ENCODE results near the gene EZR. TPM values are rescaled to one million over a fixed set of nuclear protein-coding genes. Genes with fewer than 3 reads are reported as not detected.

Gene EZR
- total RNA-seq, 4 donors from 2014 or later: 208 to 339 (median 285) TPM

DNA sequence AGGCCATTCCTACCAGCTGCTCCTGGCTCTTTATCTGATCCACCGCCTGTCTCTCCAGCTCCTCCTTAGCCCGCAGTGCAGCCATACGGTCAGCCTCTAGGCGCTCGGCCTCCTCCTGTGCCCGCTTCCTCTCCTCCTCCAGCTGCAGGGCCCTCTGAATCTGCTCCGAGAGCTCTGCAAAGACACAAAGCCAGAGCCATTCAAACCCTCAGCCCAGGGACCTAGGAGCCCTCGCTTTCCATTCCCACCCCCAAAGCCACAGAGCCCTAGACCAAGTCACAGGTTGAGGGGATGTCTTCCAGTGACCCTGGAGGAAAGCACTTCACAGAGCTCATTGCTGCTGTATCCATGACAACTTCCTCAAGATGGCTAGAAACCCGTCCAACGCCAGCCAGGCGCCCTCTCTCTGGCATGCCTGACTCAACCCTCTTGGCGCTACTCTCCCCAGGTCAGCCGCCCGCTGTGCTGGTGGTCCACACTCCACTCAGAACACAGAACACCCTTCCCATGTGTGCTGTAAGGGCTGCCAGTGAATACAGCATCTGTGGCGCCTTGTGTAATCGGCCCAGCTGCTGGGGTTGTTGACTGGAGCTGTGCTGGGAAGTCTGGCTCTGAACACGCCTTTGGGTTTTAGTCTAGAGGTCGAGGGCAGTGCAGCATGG is 49.3 kb downstream of the EZR start:
- intact Hi-C loops (cut with DNase I): no loop called here
- Histone ChIP-seq H3K9me3 (no peaks in the 10 kb centered on the region), H3K27me3 (no peaks in the 10 kb centered on the region), H3K27ac (peak overlapping the region in 2 of 4 donors; percentile 85 to 88), H3K36me3 (peaks cover 67 to 96% (median 70%) of the 10 kb centered on the region in 3 donors), H3K4me3 (no peak overlapping the region), H3K4me1 (peaks cover 13 to 39% (median 19%) of the 10 kb centered on the region in 3 donors)
- TF ChIP-seq POLR2A (IDR thresholded peaks at IDR 0.05): no peak
- TF ChIP-seq, protein P1, sequence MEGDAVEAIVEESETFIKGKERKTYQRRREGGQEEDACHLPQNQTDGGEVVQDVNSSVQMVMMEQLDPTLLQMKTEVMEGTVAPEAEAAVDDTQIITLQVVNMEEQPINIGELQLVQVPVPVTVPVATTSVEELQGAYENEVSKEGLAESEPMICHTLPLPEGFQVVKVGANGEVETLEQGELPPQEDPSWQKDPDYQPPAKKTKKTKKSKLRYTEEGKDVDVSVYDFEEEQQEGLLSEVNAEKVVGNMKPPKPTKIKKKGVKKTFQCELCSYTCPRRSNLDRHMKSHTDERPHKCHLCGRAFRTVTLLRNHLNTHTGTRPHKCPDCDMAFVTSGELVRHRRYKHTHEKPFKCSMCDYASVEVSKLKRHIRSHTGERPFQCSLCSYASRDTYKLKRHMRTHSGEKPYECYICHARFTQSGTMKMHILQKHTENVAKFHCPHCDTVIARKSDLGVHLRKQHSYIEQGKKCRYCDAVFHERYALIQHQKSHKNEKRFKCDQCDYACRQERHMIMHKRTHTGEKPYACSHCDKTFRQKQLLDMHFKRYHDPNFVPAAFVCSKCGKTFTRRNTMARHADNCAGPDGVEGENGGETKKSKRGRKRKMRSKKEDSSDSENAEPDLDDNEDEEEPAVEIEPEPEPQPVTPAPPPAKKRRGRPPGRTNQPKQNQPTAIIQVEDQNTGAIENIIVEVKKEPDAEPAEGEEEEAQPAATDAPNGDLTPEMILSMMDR (IDR thresholded peaks at IDR 0.05): no peak
- no peak for DNase-seq
- 92 to 95% methylated on average over 10 to 13 of the region's 18 CpGs for WGBS, 2 donors

DNA sequence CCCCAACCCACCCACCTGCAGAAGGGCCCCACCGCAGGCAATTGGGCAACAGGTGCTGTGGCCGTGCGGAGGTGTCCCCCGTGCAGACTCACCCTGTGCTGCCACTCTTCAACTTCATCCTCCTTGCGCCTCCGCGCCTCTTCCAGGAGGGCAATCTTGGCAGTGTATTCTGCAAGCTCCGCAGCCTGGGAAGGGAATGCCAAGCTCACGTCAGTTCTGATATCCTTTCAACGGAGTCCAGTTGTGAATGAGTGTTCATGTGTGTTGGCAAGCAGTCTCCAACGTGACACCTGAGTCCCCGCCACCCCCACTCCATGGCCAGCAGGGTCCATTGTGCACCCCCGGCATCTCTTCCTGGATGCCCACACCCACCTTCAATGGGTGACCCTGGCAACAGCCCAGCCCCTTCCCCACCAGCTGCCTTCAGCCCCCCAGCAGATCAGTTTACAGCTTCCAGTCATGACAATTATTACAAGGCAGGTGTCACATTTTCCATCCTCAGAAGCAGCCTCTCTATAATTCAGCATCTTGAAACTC is 49.9 kb downstream of the EZR start:
- Histone ChIP-seq H3K27ac (no peak overlapping the region), H3K4me3 (no peak overlapping the region), H3K9me3 (no peaks in the 10 kb centered on the region), H3K27me3 (no peaks in the 10 kb centered on the region), H3K4me1 (peaks cover 11 to 35% (median 19%) of the 10 kb centered on the region in 3 donors), H3K36me3 (peaks cover 73 to 96% (median 75%) of the 10 kb centered on the region in 3 donors)
- no peak for DNase-seq
- WGBS, 2 donors: 92 to 95% methylated on average over 9 to 13 of the region's 13 CpGs
- intact Hi-C loops (cut with DNase I): no loop called here
- TF ChIP-seq, protein P1 (IDR thresholded peaks at IDR 0.05): no peak
- no peak for TF ChIP-seq POLR2A (IDR thresholded peaks at IDR 0.05)

DNA sequence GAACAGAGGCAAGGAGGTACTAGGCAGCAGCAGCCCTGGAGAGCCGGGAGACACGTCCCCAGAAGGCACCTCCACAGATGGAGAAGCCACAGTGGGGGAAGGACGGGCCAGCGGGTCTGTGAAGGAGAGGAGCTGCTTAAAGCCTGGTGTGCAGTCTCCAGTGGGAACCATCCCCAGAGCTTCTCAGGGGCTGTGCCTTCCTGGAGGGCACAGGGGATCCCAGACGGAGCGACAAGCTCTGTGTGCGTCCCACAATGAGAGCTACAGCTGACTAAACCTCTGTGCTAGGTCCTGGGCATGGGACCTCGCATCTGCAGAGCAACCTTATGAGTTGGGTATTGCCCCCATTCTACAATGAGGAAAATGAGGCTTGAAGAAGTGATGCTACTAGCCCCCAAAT is 50.7 kb downstream of the EZR start:
- Histone ChIP-seq H3K27ac (peak overlapping the region in 1 of 4 donors; percentile 28), H3K36me3 (peaks cover 75 to 94% (median 77%) of the 10 kb centered on the region in 3 donors)
- DNase-seq: no peak

DNA sequence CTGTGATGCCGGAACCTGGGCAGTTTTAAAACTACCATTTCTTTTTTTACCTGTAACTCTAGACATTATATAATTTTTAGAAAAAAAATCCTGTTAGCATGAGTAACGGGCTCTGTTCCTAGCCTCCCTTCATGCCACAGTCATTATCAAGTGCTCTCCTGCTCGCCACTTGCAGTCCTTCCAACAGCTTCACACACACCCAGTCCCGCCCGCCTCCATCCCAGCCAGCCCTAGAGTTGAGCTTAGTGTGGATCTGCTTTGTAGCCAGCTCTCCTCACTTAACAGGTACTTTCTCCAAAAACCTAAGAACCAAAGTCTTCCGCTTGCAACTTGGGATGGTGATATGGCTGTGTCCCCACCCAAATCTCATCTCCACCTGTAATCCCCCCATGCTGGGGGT is 51.5 kb downstream of the EZR start:
- WGBS, 2 donors: 87 to 88% methylated on average over 6 of the region's 6 CpGs
- no peak for DNase-seq
- H3K4me1 ChIP-seq: peaks cover 0 to 33% (median 7%) of the 10 kb centered on the region in 3 donors
- TF ChIP-seq, protein P1 (IDR thresholded peaks at IDR 0.05): no peak
- TF ChIP-seq POLR2A (IDR thresholded peaks at IDR 0.05): no peak
- H3K27me3 ChIP-seq: no peaks in the 10 kb centered on the region
- intact Hi-C loops (cut with DNase I): no loop called here
- H3K9me3 ChIP-seq: no peaks in the 10 kb centered on the region
- no peak overlapping the region for H3K4me3 ChIP-seq
- peak overlapping the region in 1 of 4 donors; percentile 28 for H3K27ac ChIP-seq
- peaks cover 75 to 89% (median 77%) of the 10 kb centered on the region in 3 donors for H3K36me3 ChIP-seq

More for the DNA sequence above, 50.7 kb downstream of the EZR start:
- TF ChIP-seq, protein P1 (IDR thresholded peaks at IDR 0.05): no peak
- TF ChIP-seq POLR2A (IDR thresholded peaks at IDR 0.05): no peak
- Histone ChIP-seq H3K4me1 (peaks cover 2 to 35% (median 10%) of the 10 kb centered on the region in 3 donors), H3K9me3 (no peaks in the 10 kb centered on the region), H3K4me3 (no peak overlapping the region), H3K27me3 (no peaks in the 10 kb centered on the region)
- WGBS, 2 donors: 90 to 95% methylated on average over 2 to 8 of the region's 8 CpGs
- intact Hi-C loops (cut with DNase I): no loop called here

All from esophagus squamous epithelium (tissue), 5 donors.